Neutrophil (primary cell): ENCODE measurements around the gene COX15.

ENCODE experiments used
- H3K27ac ChIP-seq: fragments of 200-600 bp; sonication (generic); 2 replicates; pipeline ENCODE4 v1.5.1; 2016; ENCODE audit warnings: mild to moderate bottlenecking, moderate library complexity
- H3K27me3 ChIP-seq: fragments of 200-600 bp; sonication (generic); 2 replicates; pipeline ENCODE4 v1.6.0; 2016; ENCODE audit warnings: mild to moderate bottlenecking
- H3K36me3 ChIP-seq: fragments of 200-600 bp; sonication (generic); 2 replicates; pipeline ENCODE4 v1.5.1; 2017
- H3K4me1 ChIP-seq, 2 experiments: fragments of 200-600 bp in 1 of 2; sonication (generic) in 1 of 2; 1 replicate in 1 of 2; 2 replicates in 1 of 2; pipeline versions ENCODE4 v1.5.1 to v1.6.1; 2013 to 2016; ENCODE audit warnings: low read depth in 1 of 2, low read length in 1 of 2, mild to moderate bottlenecking in 1 of 2, moderate library complexity in 1 of 2; ENCODE audit not compliant: control insufficient read depth in 1 of 2, insufficient read depth in 1 of 2
- H3K4me3 ChIP-seq, 2 experiments: fragments of 200-600 bp in 1 of 2; sonication (generic) in 1 of 2; 1 replicate in 1 of 2; 2 replicates in 1 of 2; pipeline ENCODE4 v1.5.1; 2013 to 2016; ENCODE audit warnings: low read depth in 1 of 2, low read length in 1 of 2, mild to moderate bottlenecking in 1 of 2, moderate library complexity in 1 of 2
- H3K9me3 ChIP-seq: fragments of 200-600 bp; sonication (generic); 2 replicates; pipeline ENCODE4 v1.5.1; 2016
- CTCF ChIP-seq: fragments of 200-600 bp; sonication (generic); IDR thresholded peaks from 2 replicates; pipeline ENCODE4 v1.5.1; 2016; ENCODE audit warnings: antibody characterized with exemption

COX15 gene

GRCh38 chr10:99769706-99770105 lies 37.8 kb upstream of the COX15 start:
- Histone ChIP-seq H3K27ac (no peak overlapping the region), H3K9me3 (no peaks in the 10 kb centered on the region), H3K36me3 (no peaks in the 10 kb centered on the region), H3K27me3 (no peaks in the 10 kb centered on the region), H3K4me1 (no peaks in the 10 kb centered on the region), H3K4me3 (no peak overlapping the region)
- no peak for TF ChIP-seq CTCF

- no peaks in the 10 kb centered on the region for H3K9me3 ChIP-seq
- no peaks in the 10 kb centered on the region for H3K27me3 ChIP-seq
- no peaks in the 10 kb centered on the region for H3K36me3 ChIP-seq
- H3K4me1 ChIP-seq: peaks cover 2 to 4% of the 10 kb centered on the region in 2 experiments
- no peak for TF ChIP-seq CTCF
- no peak overlapping the region for H3K4me3 ChIP-seq
- H3K27ac ChIP-seq: no peak overlapping the region
Observed at GRCh38 chr10:99768556-99768955, 36.6 kb upstream of the COX15 start.

GRCh38 chr10:99767901-99768300 lies 36.0 kb upstream of the COX15 start:
- Histone ChIP-seq H3K27me3 (no peaks in the 10 kb centered on the region), H3K27ac (no peak overlapping the region), H3K36me3 (no peaks in the 10 kb centered on the region), H3K4me1 (peaks cover 8 to 9% of the 10 kb centered on the region in 2 experiments), H3K9me3 (no peaks in the 10 kb centered on the region), H3K4me3 (no peak overlapping the region)
- TF ChIP-seq CTCF: no peak

GRCh38 chr10:99766302-99766681 lies 34.4 kb upstream of the COX15 start:
- Histone ChIP-seq H3K27ac (no peak overlapping the region), H3K27me3 (no peaks in the 10 kb centered on the region), H3K9me3 (no peaks in the 10 kb centered on the region), H3K4me3 (no peak overlapping the region), H3K4me1 (peaks cover 8 to 10% of the 10 kb centered on the region in 2 experiments), H3K36me3 (no peaks in the 10 kb centered on the region)
- TF ChIP-seq CTCF: no peak

- Histone ChIP-seq H3K4me1 (peaks cover 8 to 10% of the 10 kb centered on the region in 2 experiments), H3K4me3 (no peak overlapping the region), H3K36me3 (peaks cover 3% of the 10 kb centered on the region), H3K27ac (no peak overlapping the region), H3K27me3 (no peaks in the 10 kb centered on the region), H3K9me3 (no peaks in the 10 kb centered on the region)
- TF ChIP-seq CTCF: no peak
Observed at GRCh38 chr10:99765672-99766301, 33.9 kb upstream of the COX15 start.
